GM12892 (cell line): ENCODE measurements around the gene RAD51.
"Not testable (repeated sequence)": the region's sequence is repeated elsewhere in the genome, so short reads cannot be mapped to it uniquely, and the experiment has no call there.

Experiments used
- POLR2A ChIP-seq: IDR thresholded peaks from 2 replicates; pipeline ENCODE4 v1.6.1; 2011; ENCODE audit warnings: low read depth, low read length, control low read depth
- POLR2AphosphoS5 ChIP-seq: IDR thresholded peaks from 2 replicates; pipeline ENCODE4 v1.6.1; 2011; ENCODE audit warnings: low read depth, low read length, control low read depth

GRCh38 chr15:40676906-40677305, 18.1 kb upstream of the RAD51 start:
- TF ChIP-seq POLR2A, POLR2AphosphoS5: not testable (repeated sequence)
